Endothelial cell of umbilical vein (primary cell): ENCODE data around the gene CACNA1C.

Experiments
- CTCF ChIP-seq, 2 donors: IDR thresholded peaks; 1 replicate in 1 of 2; 2 replicates in 1 of 2; pipeline ENCODE4 v1.5.1; 2011; ENCODE audit warnings: low read length in 2 of 2, mild to moderate bottlenecking in 2 of 2, moderate library complexity in 2 of 2, control low read depth in 1 of 2, inconsistent platforms in 1 of 2, low read depth in 1 of 2; ENCODE audit not compliant: insufficient read depth in 1 of 2; ENCODE audit errors: extremely low read depth in 1 of 2
- EZH2 ChIP-seq: IDR thresholded peaks from 2 replicates; pipeline ENCODE4 v1.6.1; 2012; ENCODE audit warnings: borderline replicate concordance, low read depth, mild to moderate bottlenecking, moderate library complexity, low read length, inconsistent platforms; ENCODE audit not compliant: severe bottlenecking
- POLR2A ChIP-seq: IDR thresholded peaks from 2 replicates; pipeline ENCODE4 v1.6.1; 2012; ENCODE audit warnings: low read depth, mild to moderate bottlenecking, control low read depth, low read length
- POLR2AphosphoS5 ChIP-seq: IDR thresholded peaks from 2 replicates; pipeline ENCODE4 v1.6.1; 2012; ENCODE audit warnings: low read depth, mild to moderate bottlenecking, control low read depth, low read length, moderate library complexity; ENCODE audit not compliant: insufficient read depth

DNA sequence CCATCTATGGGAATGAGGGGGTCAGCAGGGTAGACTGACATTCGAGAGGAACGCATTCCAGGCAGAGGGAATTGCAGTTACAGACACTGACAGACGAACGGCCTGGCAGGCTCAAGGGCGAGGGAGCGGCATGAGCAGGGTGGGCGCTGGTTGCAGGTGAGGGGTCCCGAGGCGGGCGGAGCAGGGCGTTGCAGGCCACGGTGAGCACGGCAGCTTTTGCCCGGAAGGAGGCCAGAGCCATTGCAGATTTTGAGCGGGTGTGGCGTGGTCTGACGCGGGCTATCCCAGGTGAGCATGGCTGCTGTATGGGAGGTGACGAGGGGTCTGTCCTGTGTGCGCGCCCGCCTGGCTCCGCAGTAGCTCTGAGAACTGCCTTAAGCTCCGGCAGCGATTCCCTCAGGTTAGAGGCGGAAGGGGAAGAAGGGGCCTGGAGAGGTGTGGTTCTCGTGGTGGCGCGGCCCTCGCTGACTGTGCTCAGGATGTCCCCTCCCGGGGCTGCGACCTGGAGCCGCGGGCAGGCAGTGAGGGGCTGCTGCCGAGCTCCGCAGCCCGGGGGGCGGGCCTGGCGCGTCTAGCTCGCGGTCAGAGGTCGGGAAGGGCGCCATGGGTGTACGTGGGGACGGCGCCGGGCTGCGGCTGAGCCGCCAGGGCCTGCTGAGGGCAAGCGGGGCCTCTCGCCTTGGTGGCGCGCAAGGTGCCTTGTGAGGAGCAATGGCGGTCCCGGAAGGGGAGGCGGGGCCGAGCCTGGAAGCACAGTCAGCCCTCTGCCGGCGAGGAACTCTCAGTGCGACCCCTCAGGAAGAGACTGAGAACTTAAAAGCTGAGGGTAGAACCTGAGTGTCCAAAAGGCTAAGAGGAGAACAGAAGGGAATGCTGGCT lies 177.1 kb downstream of the CACNA1C start:
- TF ChIP-seq CTCF (IDR thresholded peaks at IDR 0.05; ENCODE audit: extremely low read depth in 1 of 2, insufficient read depth in 1 of 2, low read depth in 1 of 2, low read length in 2 of 2) (no peak), EZH2 (no peak), POLR2A (no peak), POLR2AphosphoS5 (no peak)
